ENCODE results near the gene HTR4. TPM values are rescaled to one million over a fixed set of nuclear protein-coding genes. Genes with fewer than 3 reads are reported as not detected.
A peak's percentile ranks its signal among the peaks of the same experiment; 100 is the strongest.

Gene HTR4
- total RNA-seq, 1 experiment from 2014 or later, result not detected

DNA sequence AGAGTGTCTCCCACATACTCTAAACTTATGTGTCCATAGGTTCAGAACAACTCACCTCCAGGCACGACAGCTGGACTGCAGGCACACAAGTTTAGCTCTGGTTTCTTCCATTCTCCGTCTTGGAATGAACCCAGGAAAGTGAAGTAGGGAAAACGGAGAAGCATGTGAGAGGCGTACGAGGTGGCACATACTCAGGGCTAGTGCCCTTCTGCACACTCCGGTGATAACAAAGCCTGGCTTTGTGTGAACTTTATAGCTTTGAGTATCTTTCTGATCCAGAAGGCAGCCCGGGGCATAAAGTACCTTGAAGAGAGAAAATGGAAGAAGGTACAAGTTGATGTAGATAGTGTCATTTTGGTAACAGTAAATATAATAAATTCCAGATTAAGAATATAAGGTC is 11.1 kb upstream of the HTR4 start:
- DNase-seq (ENCODE audit: low read depth), result no peak

DNA sequence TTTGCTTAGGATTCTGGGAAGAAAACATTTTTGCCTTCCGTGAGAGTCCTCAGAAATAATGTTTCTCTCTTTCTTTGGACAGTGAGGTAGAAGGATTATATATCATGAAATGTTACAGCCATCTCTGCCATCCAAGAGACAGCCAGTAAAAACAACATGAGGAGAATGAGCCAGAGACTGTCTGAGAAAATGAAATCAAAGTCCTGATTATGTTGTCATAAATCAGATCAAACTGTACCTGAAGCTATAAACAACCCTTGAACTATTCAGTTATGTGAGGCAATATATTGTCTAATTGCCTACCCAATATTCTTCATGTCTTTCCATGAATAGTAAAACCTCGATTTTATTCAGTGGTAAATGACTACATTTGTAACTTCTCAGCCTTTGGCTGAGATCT is 9.2 kb upstream of the HTR4 start:
- DNase-seq (ENCODE audit: low read depth), result no peak

DNA sequence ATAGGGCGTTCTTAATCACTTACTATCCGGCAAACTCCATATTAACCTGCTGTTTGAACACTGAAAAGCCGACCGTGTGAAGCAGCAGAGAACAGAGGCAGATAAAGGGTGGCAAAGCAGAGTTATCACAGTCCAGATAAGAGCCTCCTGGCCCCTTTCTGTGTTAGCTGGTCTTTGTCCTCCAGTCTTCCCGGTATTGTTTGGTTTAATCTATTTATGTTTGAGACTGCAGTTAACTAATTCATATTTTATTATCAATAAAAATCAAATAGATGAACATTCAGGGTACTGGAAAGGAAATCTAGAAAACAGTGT is 6.0 kb upstream of the HTR4 start:
- no peak for DNase-seq (ENCODE audit: low read depth)

DNA sequence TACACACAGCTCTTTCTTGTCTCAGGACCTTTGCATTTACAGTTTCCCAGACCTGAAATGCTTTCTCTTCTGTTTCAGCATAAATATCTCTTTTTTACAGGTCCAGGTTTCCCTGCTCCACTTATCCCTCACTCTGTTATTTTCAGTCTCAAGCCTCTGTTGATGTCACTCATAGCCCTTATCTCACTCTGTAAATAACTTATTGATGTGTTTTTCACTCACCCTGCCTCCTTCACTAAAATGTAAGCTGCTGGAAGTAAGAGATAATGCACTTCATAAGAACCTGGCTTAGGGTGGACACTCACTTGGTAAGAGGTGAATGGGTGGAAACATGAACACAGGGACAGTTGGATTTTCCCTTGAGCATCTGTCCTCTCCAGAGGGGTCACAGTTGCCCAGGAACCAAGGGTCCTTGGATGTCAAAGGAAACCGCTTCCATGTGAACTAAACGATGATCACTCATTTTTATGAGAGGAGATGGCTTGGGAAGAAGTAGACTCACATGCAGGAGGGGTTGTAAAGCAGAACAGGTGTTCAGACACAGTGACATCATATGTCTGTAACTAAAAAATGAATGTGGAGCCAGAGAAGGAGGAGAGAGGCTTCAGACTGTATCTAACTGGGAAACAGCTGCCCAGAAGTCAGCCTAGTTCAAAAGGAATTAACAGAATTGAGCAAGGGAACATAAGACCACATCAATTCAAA is 5.5 kb upstream of the HTR4 start:
- DNase-seq (ENCODE audit: low read depth), result no peak

DNA sequence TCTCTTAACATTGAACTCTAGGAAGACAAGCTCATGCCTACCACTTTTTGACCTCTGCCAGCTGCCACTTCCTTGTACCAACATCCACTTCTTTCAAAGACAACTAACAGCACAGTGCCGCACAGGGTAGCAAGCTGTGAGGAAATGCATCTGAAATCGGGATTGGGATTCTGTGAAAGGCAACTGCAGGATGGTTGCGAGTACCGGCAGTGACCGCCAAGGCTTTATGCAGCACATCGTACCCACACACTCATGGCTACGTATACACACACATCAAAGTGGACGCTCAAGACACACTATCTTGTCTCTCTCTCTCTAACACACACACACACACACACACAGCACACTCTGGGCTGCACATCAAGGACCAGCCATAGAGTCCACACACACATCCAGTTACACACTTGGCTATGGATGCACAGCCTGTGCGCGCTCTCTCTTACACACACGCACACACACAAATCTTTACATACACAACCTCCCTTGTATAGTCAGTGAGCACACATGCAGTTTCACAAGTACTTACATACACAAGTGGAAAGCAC is 964 bp downstream of the HTR4 start:
- DNase-seq (ENCODE audit: low read depth), result no peak

DNA sequence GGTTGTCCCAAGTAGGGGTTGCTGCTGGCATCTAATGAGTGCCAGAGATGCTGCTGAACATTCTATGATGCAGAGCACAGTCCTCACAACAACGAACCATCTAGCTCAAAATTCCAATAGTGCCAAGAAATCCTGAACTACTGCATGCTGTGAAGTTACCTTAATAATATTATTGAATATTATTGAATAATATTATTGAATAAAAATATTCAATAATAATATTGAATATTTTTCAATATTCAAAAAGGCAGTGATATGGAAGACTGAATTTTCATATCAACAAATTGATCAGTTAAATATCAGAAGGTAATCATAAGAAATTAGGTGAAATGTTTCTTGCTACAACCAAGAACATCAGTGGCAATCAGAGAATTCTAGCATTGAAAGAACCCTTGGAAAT is 2.8 kb downstream of the HTR4 start:
- DNase-seq (ENCODE audit: low read depth), result no peak

DNA sequence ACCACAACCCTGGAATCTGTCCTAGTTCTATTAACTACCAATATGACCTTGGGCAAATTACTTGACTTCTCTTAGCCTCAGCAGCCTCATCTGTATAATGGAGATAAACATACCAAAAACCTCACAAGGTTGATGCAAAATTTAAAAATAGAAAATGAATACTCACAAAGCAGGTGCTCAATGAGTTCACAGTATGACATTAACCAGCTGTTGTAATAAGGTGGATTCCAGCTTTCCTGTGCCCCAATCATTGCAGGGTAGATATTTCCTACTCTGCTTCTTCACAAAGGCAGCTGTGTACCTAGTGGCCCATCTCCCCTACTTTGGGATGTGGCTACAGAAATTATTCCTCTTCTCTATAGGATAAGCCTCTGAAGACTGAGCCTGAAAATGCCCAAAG is 8.8 kb downstream of the HTR4 start:
- DNase-seq (ENCODE audit: low read depth), result no peak

DNA sequence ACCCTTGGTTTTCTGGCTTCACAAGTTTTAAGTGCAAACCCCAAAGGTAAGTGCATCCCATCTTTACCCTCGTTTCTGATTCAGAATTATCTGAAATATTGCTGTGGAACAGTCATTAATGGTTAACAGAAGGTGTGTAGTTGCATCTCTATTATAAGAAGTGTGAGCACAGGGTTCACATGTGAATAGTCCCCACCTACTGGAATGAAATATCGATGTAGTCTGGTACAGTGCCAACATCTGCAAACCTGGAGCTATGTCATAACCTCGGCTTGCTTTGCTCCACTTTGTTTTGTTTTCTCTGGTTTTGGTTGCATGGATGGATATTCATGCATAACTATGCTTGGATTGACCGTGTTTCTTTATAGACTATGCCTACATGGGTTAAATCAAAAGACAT is 12.6 kb downstream of the HTR4 start:
- no peak for DNase-seq (ENCODE audit: low read depth)

DNA sequence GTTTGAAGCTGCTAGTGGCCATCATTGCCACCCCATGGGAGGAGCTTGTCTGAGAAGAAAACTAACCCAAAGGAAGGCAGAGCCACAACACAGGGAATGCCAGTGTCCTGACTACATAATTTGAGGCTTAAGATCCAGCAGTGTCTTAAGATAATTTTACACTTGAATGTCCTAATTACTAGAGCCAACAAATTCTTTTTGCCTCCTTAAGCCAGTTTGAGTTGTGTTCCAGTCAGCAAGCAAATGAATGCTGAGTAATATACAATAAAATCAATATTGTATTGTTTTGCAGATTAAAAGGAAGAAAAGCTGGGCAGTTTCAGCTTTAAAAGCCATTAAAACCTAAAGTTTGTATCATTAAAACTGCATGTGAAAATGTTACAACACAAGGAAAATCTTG is 13.9 kb downstream of the HTR4 start:
- no peak for DNase-seq (ENCODE audit: low read depth)

DNA sequence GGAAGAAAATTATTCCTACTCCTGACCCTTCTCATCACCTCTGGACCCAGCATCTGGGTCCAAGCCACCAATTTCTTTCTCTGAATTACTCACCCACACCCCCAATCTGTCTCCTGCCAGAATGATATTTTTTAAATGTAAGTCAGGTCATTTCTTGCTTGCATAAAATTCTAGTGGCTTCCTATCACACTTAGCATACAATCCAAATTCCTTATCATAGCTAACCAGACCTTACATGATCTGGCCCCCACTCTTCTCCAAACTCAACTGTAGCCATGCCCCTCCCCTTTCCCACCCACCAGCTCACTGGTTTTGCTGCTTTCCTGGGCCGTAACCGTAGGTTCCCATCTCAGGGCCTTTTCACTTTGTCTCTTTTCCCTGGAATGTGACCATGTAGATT is 15.2 kb downstream of the HTR4 start:
- no peak for DNase-seq (ENCODE audit: low read depth)

DNA sequence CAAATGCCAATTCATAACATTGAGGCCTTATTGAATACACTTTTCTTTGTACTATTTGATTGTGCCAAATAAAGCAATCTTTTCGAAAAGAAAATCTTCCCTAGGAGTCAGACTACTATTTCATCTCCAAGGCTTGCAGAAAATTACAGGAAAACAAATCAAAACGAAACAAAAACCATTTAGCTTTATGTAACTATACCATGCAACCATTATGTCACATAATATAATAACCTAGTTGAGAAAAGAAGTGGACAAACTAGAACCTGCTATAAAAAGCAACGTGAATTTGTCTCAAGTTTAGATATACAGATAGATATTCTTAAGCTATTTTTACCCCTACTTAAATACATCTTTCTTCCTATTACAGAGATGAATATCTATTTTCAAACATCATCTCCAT is 18.0 kb downstream of the HTR4 start:
- DNase-seq (ENCODE audit: low read depth), result no peak

DNA sequence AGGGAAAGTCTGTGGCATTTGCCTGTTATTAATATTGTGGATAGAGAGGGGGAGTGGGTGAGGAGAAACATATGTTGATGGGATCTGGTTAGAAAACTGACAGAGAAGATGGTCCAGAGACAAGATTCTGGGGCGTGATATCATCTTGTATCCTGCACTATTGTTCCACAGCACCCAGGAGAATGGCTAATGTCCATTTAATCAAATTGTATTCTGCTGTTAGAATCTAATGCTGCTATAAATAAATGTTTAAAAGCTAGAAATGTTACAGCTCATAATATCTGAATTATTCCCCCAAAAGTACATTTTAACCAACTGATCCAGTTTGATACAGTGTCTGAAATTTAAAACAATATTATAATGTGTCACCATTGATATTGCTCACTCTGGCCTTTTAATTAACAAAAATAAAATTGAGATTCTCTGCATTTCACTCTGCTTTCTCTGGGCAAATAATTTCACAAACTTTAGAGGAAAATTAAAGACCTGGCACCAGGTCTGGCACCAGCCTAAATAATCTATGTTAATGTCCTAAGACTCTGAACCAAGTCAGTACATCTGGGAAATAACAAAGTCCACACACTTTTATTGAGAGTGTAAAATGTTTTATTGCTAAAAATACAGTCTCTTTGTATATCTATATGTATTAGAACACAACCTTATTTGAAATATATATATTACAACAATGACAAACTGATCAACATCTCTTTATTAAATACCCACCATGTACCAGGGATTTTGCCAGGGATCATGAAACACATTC is 18.8 kb downstream of the HTR4 start:
- DNase-seq (ENCODE audit: low read depth), result no peak

DNA sequence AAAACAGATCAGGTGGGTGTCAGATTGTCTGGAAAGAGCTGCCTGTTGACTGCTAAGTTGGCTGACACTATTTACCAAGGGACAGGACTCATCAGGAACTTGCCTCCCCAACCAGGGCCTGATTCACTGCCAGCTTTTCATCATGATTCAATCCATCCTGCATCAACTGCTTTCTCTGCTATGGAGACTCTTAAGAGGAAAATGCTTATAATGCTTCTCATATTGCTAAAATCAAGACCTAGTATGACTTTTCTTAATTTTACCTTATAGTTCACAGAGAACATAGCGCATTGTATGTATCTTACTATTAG is 21.3 kb downstream of the HTR4 start:
- DNase-seq (ENCODE audit: low read depth), result no peak

DNA sequence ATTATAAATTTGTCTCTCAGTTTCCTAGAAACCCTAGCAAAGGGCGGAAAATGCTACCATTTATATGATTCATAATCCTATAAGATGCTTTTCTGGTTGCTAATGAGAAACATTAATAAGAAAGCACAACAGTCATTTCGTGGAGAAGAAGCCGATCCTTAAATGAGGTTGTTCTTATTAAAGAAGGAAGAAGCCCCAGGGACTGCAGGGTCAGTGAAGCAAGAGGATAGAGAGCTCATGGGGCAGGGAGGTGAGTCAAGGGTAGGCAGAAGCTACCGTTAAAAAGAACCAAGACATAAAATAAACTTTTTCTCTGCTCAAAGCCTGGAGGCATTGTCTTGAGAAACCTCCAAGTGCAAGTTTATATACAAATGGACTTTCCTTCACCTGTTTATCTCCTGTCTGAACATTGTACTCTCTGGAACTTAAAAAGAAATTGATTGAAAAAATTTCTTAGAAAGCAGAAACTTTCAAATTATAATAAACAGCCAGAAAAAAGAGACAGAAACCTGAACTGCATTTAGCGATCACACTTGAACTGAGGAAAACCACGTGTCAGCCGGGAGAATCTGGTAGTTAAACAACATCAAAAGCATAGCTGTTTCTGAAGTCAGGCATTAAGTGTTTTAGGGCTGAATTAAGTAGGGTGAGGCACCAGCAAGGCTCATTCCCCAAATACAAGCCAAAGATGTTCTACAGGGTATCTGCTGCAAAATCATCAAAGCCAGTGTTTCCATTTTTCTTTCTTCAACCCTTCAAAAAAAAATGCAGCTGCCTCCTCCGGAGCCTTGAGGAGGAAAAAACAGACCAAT is 21.9 kb downstream of the HTR4 start:
- DNase-seq (ENCODE audit: low read depth), result no peak

DNA sequence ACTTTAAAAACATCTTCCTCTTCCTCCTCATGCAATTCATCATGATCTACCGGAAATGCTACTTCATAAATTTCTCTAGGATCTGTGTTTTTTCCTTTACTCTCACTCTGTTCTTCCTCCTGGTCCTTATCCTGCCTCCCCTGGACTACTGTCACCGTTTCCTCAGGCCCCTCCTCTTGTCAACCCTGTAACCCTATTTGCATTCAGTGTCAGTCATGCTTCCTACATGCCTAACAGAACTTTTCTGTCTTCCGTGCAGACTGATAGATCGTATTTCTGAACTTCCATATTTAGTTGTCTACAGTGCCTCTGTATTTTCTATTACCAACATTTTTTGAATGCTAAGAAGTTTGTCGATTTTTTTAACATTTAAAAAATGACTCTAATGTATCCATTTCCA is 27.3 kb downstream of the HTR4 start:
- DNase-seq (ENCODE audit: low read depth), result no peak

DNA sequence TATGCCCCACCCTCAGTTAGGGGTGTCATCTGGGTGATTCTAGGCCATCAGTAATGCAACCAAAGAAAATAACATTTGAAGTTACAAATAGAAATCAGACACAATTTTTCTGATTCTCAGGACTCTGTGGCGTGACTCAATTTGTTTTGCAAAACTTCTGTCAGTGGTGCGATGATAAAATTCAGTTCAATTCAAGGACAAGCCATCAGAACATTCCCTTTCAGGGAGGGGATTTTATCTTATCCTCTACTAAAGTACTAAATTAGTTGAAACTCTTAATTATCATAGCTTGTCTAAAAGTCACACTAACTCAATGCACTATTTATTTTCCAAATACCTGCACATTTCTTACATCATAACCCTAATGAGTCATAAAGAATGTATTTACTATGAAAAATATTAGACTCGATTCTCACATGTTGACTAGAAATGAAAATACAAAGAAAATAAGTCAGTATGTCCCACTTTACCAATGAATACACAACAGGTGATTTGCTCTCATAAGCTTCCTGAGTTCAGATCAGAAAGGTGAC is 28.2 kb downstream of the HTR4 start:
- no peak for DNase-seq (ENCODE audit: low read depth)

DNA sequence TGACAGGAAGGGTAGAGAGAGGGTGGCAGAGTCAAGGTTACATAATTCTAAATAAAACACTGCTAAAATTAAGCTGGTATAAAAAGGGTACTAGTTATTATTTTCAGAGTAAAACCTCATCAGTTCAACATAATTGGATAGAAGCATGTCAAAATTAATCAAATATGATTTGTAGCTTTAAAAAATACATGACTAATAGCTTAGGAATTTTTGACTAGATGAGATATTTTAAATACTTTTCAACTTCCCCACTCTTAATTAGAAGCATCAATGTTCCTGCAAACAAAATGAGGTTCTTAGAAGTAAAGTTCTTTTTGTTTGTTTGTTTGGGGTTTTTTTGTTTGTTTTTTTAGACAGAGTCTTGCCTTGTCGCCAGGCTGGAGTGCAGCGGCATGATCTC is 29.1 kb downstream of the HTR4 start:
- DNase-seq (ENCODE audit: low read depth), result no peak

DNA sequence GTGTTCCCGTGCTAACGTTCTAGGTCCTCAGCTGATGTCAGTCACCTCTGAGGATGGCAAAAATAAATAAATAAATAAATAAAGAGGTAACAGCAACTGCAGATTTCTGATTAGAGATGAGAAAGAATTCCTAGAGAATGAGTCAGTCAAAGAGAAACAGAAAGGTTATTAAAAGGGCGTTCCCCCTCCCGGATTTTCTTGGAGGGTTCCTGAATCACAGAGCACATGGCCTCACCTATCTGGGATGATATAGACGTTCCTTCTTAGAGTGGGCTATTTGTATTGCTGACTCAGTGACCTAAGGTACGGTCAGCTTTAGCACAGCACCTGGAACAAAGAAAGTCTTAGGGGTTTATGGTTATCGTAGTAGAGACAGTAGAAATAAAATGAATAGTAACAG is 30.6 kb downstream of the HTR4 start:
- peak; percentile 72 for DNase-seq (ENCODE audit: low read depth)

DNA sequence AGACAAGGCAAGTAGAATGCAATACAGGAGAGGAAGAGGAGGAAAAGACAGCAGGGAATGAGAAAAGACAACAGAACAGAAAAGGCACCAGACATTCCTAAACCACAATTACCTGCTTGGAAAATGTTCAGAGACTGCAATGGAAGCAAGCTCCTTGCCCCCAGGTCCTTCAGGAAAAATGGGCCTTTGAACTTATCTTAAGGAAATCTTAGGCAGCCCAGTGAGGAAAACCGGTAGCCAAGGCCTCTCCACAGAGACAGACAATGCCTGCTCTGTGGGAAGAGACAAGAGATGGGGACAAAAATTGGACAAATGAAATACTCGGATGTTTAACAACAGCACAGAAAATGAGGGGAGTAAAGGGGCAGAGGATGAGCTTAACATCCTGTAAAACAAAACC is 31.2 kb downstream of the HTR4 start:
- DNase-seq (ENCODE audit: low read depth), result no peak

DNA sequence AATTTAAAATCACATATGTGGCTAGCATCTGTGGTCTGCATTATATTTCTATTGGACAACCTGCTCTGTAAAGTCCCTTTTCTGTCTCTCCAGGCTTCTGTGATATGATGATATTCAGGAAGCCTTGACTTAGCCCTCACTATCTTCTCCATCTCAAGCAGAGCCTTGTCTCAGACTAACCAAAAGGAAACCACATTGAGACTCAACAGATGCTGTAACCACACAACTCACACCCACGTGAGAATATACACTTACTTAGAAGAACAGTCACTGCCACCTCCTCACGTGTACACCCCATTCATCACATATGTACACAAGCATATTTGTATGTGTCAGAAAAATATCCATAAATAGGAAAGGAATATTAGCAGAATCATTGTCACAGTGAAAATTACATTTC is 33.6 kb downstream of the HTR4 start:
- peak; percentile 13 for DNase-seq (ENCODE audit: low read depth)

DNA sequence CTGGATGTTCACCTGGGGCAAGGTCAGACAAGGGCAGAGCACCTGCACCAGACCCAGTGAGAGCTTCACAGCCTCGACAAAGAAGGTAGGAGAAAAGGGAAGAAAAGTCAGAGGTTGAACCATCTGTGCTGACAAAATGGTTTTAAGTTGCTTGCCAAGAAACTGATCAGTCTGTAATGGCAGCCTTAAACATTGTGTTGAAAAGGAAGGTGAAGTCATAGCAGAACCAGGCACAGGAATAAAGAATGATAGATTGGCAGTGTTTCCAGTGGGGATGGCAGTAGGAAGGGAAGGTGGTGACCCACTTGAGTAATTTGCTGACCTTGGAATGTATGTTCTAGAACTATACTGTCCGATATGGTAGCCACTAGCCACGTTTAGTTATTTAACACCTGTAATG is 34.2 kb downstream of the HTR4 start:
- DNase-seq (ENCODE audit: low read depth), result no peak

DNA sequence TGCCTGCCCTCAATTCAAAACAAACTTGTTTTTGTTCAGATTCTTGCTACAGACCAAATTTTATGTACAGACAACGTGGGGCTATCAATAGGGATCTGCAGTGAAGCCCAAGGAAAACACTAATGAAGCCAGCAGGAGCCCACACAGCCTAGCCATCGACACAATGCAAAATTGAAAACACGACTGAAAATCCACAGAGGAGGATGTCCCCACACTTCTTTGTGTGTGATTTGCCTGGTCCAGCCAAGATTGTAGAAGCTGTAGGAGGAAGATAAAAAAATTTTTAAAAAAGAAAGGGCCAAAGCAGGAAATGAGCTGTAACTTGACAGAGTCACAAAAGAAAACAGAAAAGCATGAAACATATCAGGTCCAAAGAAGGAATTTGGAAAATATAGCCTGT is 34.8 kb downstream of the HTR4 start:
- no peak for DNase-seq (ENCODE audit: low read depth)

All from M059J (cell line).